Measurements from ENCODE around the gene SLCO3A1. TPM values are rescaled to one million over a fixed set of nuclear protein-coding genes. Genes with fewer than 3 reads are reported as not detected.

Gene SLCO3A1
- total and polyA plus RNA-seq, 2 of the 8 experiments (the other 6 are each of a cell fraction or from before 2014, with no cell fraction given), result 15.1 to 20.4 TPM

- no peaks in the 10 kb centered on the region for H3K9me3 ChIP-seq (ENCODE audit: insufficient read depth in 2 of 2, low read depth in 1 of 2, low read length in 1 of 2)
- H3K9ac ChIP-seq (replicated peaks in 1 of 4; ENCODE audit: extremely low read depth in 1 of 4, low read depth in 3 of 4, low read length in 3 of 4), result no peak overlapping the region
- no peak overlapping the region for H3K18ac ChIP-seq (ENCODE audit: extremely low read depth, low read length)
- H2BK120ac ChIP-seq (replicated peaks; ENCODE audit: low read depth, low read length), result no peak overlapping the region
- H3K79me2 ChIP-seq (ENCODE audit: control insufficient read depth in 1 of 2, insufficient read depth in 2 of 2, low read length in 2 of 2), result no peaks in the 10 kb centered on the region; a peak in 1 of 4 replicates
- TF ChIP-seq CHD2 (IDR thresholded peaks at IDR 0.05; ENCODE audit: low read length), result no peak
- TF ChIP-seq TCF12 (IDR thresholded peaks at IDR 0.05; ENCODE audit: low read depth, low read length), result no peak
- no peak for TF ChIP-seq BRCA1 (IDR thresholded peaks at IDR 0.05; ENCODE audit: low read depth, low read length)
- no peak for TF ChIP-seq BACH1 (IDR thresholded peaks at IDR 0.05; ENCODE audit: low read length)
- TF ChIP-seq E2F6 (IDR thresholded peaks at IDR 0.05), result no peak
- no peak for TF ChIP-seq FOSL1 (IDR thresholded peaks at IDR 0.05; ENCODE audit: insufficient read depth, low read depth, low read length)
- no peak for TF ChIP-seq NANOG (IDR thresholded peaks at IDR 0.05; ENCODE audit: insufficient read depth, low read depth, low read length, poor library complexity, severe bottlenecking)
- TF ChIP-seq RAD21 (IDR thresholded peaks at IDR 0.05 in 1 of 2, conservative IDR thresholded peaks at IDR 0.05 in 1 of 2; ENCODE audit: low read depth in 2 of 2, low read length in 2 of 2), result no peak
- no peak for TF ChIP-seq SP2 (IDR thresholded peaks at IDR 0.05; ENCODE audit: low read length)
- no peak overlapping the region for H3K56ac ChIP-seq (replicated peaks; ENCODE audit: insufficient read length, low read depth, low read length)
- H4K91ac ChIP-seq (replicated peaks; ENCODE audit: insufficient read length, low read length), result no peak overlapping the region
- H3K4me2 ChIP-seq (ENCODE audit: insufficient read depth in 1 of 2, low read depth in 2 of 2, low read length in 2 of 2), result no peak overlapping the region
- no peak overlapping the region for H2BK20ac ChIP-seq (ENCODE audit: low read length)
- no peak overlapping the region for H2AK5ac ChIP-seq (ENCODE audit: low read depth, low read length)
- peaks cover 2% of the 10 kb centered on the region; the same call in 1 of the 2 replicates for H3K79me1 ChIP-seq (ENCODE audit: low read depth, low read length)
- H4K20me1 ChIP-seq (replicated peaks in 1 of 2; ENCODE audit: control insufficient read depth in 1 of 2, insufficient read depth in 2 of 2, low read length in 2 of 2), result no peaks in the 10 kb centered on the region
- WGBS, 2 experiments (ENCODE audit: extremely low coverage in 1 of 2, insufficient coverage in 1 of 2, insufficient read length in 1 of 2, insufficient replicate concordance in 2 of 2, low coverage in 1 of 2, low lambda C conversion rate in 2 of 2, missing lambda C conversion rate in 1 of 2), result 92% methylated on average over 3 of the region's 3 CpGs; no CpG with 5 or more reads in 1 of the 2 experiments
- DNase-seq (ENCODE audit: low read depth in 1 of 2, low spot score in 2 of 2) (no peak), FAIRE-seq (no peak)
- no peak overlapping the region for H2BK12ac ChIP-seq (ENCODE audit: low read depth, low read length)
- no peak overlapping the region for H2BK15ac ChIP-seq (ENCODE audit: low read length)
- H2BK5ac ChIP-seq (ENCODE audit: low read depth, low read length), result no peak overlapping the region
- H3K27me3 ChIP-seq (replicated peaks in 1 of 4; ENCODE audit: control insufficient read depth in 3 of 4, extremely low read depth in 1 of 4, insufficient read depth in 3 of 4, low read length in 3 of 4), result no peaks in the 10 kb centered on the region; a peak in 1 of 7 replicates
- no peak overlapping the region for H3K23ac ChIP-seq (ENCODE audit: insufficient read length)
- H3K14ac ChIP-seq (ENCODE audit: insufficient read length), result no peak overlapping the region
- no peaks in the 10 kb centered on the region for H3K23me2 ChIP-seq (ENCODE audit: low read depth, low read length)
- ChIA-PET POLR2A (ENCODE audit: partially characterized antibody) (interaction anchor here (0.6 kb wide), 1 partner anchor 25 kb away, joined by 3 read pairs; no protein-coding TSS in a partner anchor), CTCF (ENCODE audit: partially characterized antibody) (interaction anchor here (0.6 to 1.8 kb wide), 8 partner anchors 10 to 220 kb away, joined by 3 to 7 read pairs (median 4); no protein-coding TSS in a partner anchor)
- H4K5ac ChIP-seq (ENCODE audit: insufficient read length, low read depth, low read length), result no peak overlapping the region
- H4K8ac ChIP-seq (ENCODE audit: extremely low read depth, insufficient read depth, low read length), result no peak overlapping the region
- H3K27ac ChIP-seq (ENCODE audit: low read depth, low read length), result no peak overlapping the region
- H3K4me1 ChIP-seq (replicated peaks in 1 of 4; ENCODE audit: control insufficient read depth in 3 of 4, insufficient read depth in 4 of 4, low read length in 3 of 4), result peaks cover 8 to 32% (median 21%) of the 10 kb centered on the region in 4 experiments; a peak in 6 of 7 replicates
- H3K36me3 ChIP-seq (ENCODE audit: control insufficient read depth in 2 of 4, insufficient read depth in 4 of 4, low read length in 3 of 4), result no peaks in the 10 kb centered on the region
- H3K4ac ChIP-seq (replicated peaks; ENCODE audit: insufficient read length, low read depth, low read length), result no peak overlapping the region
- H3K4me3 ChIP-seq (ENCODE audit: extremely low read depth in 1 of 4, insufficient read depth in 2 of 4, low read depth in 3 of 4, low read length in 4 of 4), result no peak overlapping the region
- no peak overlapping the region for H2AFZ ChIP-seq (ENCODE audit: low read length)
Measured at GRCh38 chr15:91925794-91926193, 72.3 kb downstream of the SLCO3A1 start.
